ENCODE measurements around the gene TEDC2. TPM values are rescaled to one million over a fixed set of nuclear protein-coding genes. Genes with fewer than 3 reads are reported as not detected.

The TEDC2 gene
- total RNA-seq, 1 experiment from 2014 or later, result 35.5 TPM

GRCh38 chr16:2508722-2509400, 49.0 kb downstream of the TEDC2 start:
- Histone ChIP-seq H3K27ac (ENCODE audit: low read length) (no peak overlapping the region), H3K36me3 (ENCODE audit: low read depth, low read length) (no peaks in the 10 kb centered on the region), H3K9me2 (replicated peaks; ENCODE audit: low read length) (no peaks in the 10 kb centered on the region), H3K9me3 (ENCODE audit: low read length) (no peaks in the 10 kb centered on the region), H3K9ac (ENCODE audit: low read length) (no peak overlapping the region), H3K4me3 (ENCODE audit: low read length) (no peak overlapping the region), H4K20me1 (ENCODE audit: low read length) (no peaks in the 10 kb centered on the region), H3K27me3 (ENCODE audit: low read length) (no peaks in the 10 kb centered on the region), H2AFZ (ENCODE audit: low read length) (no peak overlapping the region), H3K4me1 (ENCODE audit: insufficient read depth, low read length) (peaks cover 3% of the 10 kb centered on the region; the same call in 1 of the 2 replicates), H3K4me2 (ENCODE audit: low read length) (no peak overlapping the region), H3F3A (ENCODE audit: low read length, unreplicated experiment) (no peaks in the 10 kb centered on the region), H3K79me2 (ENCODE audit: low read length) (peaks cover 1% of the 10 kb centered on the region)
- intact Hi-C loops (cut with micrococcal nuclease), result no loop called here
- ChIA-PET CTCF (no interaction called here), POLR2A (ENCODE audit: unreplicated experiment) (no interaction called here)
- no peak for ATAC-seq
- no peak for DNase-seq
- TF ChIP-seq CTCF (conservative IDR thresholded peaks at IDR 0.05; ENCODE audit: low read depth, low read length) (no peak), EZH2phosphoT487 (IDR thresholded peaks at IDR 0.05; ENCODE audit: borderline replicate concordance, low read length) (no peak), EZH2 (IDR thresholded peaks at IDR 0.05; ENCODE audit: low read length, unreplicated experiment) (no peak)
- no TSS peak for BruUV-seq (replicated peaks)

- Histone ChIP-seq H4K20me1 (ENCODE audit: low read length) (peaks cover 18% of the 10 kb centered on the region), H3K27me3 (ENCODE audit: low read length) (no peaks in the 10 kb centered on the region), H3K9me2 (replicated peaks; ENCODE audit: low read length) (no peaks in the 10 kb centered on the region), H3K79me2 (ENCODE audit: low read length) (peaks cover 24% of the 10 kb centered on the region), H3K36me3 (ENCODE audit: low read depth, low read length) (no peaks in the 10 kb centered on the region), H3K27ac (ENCODE audit: low read length) (no peak overlapping the region), H3F3A (ENCODE audit: low read length, unreplicated experiment) (no peaks in the 10 kb centered on the region), H3K4me3 (ENCODE audit: low read length) (no peak overlapping the region), H3K9me3 (ENCODE audit: low read length) (no peaks in the 10 kb centered on the region), H3K9ac (ENCODE audit: low read length) (no peak overlapping the region), H3K4me1 (ENCODE audit: insufficient read depth, low read length) (peaks cover 15% of the 10 kb centered on the region), H2AFZ (ENCODE audit: low read length) (no peak overlapping the region), H3K4me2 (ENCODE audit: low read length) (no peak overlapping the region)
- ChIA-PET CTCF (no interaction called here), POLR2A (ENCODE audit: unreplicated experiment) (interaction anchor here (0.6 kb wide), 1 partner anchor 37 kb away, joined by 8 read pairs; the partner anchor contains the start of gene TBC1D24)
- intact Hi-C loops (cut with micrococcal nuclease), result no loop called here
- no peak for ATAC-seq
- no peak for DNase-seq
- TF ChIP-seq CTCF (conservative IDR thresholded peaks at IDR 0.05; ENCODE audit: low read depth, low read length) (no peak), EZH2phosphoT487 (IDR thresholded peaks at IDR 0.05; ENCODE audit: borderline replicate concordance, low read length) (no peak), EZH2 (IDR thresholded peaks at IDR 0.05; ENCODE audit: low read length, unreplicated experiment) (no peak)
- no TSS peak for BruUV-seq (replicated peaks)
Observed at GRCh38 chr16:2511128-2511800, 51.4 kb downstream of the TEDC2 start.

Data from PC-3 (cell line).